NOMO-1 treated with DMSO at 0.1 percent for 48 hours (cell line): ENCODE measurements around the gene IL24.

Experiments used
- DNase-seq: peaks from one replicate; lab custom pipeline; 2025; ENCODE audit not compliant: unreplicated experiment; lab: John Stamatoyannopoulos, UW

The IL24 gene

DNA sequence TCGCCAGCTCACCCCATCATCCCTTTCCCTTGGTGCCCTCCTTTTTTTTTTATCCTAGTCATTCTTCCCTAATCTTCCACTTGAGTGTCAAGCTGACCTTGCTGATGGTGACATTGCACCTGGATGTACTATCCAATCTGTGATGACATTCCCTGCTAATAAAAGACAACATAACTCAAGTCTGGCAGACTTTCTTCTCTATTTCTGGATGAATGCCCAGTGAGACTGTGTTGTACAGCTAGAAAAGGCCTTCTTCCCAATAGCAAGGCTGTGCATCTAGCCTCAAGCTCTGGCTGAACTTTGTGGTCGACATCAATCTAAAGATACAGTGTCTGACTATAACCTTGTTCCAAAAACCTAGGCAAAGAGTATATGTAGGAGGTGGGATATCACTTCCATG lies 6.4 kb downstream of the IL24 start:
- no peak for DNase-seq

DNA sequence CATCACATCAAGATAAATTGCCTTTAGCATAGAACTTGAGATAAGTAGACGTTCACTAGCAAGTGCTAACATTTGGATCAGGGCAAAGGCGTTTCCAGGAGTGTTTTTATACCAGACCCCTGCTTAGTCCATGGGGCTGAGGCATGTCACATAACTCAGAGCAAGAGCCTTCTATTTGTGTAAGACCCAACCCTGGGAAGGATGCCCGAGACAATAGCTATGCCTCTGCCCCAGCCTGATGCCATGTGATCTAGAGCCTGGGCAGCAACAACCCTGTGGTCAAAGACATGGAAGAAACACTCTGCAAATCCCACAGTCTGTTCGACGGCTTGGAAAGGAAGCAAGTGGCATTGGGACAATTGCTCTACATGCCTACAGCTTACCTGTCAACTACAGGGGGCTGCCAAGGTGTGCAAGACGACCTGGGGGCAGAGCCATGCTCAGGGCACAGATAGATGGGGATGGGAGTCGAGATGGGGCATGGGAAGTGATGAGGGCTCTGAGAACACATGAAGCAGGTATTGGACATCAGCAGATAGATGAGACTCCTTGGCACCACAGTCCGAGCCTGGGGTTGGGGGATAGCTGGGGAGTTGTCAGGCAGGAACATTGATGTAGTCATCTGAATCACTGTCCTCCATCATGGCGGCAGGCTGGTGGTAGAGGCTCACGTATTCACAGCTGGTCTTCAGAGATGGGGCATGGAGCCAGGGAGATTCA lies 7.3 kb downstream of the IL24 start:
- DNase-seq: no peak

DNA sequence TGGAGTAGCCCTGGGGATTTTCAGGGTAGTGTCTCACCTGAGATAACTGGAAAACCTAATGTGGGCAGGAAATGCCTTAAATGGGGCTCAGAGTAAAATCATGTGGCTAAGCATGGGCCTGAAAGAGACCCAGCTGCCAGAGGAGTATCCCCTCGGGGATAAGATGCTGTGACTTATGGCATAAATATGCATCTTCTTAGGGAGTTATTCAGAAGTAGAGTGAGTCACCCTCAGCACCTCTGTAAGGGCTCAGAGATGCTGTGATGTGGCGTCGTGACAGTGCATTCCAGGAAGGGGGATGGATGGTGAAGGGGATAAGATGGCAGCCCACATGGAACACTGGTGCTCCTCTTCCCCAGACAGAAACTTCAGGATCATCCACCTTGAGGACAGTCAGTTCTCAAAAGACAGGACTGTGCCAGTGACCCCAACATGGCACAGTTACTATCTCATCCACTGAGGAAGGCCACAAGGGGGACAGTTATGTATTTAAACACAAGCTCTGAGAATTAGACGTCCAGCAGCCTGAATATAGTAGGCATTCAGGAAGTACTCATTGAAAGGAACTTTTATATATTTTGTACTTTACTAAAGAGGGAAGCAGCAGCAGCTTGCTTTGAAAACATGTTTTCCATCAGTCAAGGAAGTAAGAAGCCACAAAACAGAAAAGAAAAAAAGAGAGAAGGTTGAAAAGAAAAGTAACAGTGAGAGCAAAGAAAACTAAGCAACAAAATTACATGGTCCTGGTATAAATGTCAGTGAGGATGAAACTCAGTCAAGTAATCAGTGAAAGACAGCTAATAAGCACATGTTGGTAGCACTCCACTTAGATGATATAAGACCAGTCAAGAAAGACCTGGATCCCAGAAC lies 8.3 kb downstream of the IL24 start:
- DNase-seq: peak; percentile 11

DNA sequence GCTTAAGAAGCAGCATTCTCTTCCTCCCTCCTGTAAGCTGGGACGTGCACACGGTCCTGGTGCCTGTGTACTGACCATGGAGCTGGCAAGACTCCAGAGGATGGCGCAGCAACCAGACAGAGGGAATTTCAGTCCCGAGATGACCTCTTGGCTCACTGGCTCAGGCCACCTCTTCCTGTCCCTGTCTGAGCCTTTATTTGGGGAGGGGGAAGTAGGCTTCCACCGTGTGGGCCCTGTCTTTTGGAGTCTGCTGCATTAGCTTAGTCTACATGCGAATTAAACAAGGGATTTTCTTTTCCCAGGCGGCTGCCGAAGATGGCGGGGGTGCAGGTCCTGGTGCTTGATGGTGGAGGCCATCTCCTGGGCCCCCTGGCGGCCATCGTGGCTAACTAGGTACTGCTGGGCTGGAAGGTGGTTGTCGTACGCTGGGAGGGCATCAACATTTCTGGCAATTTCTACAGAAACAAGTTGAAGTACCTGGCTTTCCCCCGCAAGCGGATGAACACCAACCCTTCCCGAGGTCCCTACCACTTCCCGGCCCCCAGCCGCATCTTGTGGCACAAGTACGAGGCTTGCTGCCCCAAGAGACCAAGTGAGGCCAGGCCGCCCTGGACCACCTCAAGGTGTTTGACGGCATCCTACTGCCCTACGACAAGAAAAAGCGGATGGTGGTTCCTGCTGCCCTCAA lies 10.2 kb downstream of the IL24 start:
- no peak for DNase-seq

DNA sequence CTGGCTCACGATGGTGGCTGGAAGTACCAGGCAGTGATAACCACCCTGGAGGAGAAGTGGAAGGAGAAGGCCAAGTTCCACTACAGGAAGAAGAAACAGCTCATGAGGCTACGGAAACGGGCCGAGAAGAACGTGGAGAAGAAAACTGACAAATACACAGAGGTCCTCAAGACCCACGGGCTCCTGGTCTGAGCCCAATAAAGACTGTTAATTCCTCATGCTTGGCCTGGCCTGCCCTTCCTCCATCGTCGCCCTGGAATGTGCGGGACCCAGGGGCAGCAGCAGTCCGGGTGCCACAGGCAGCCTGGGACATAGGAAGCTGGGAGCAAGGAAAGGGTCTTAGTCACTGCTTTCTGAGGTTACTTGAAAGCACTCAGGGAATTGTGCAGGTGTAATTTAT lies 10.8 kb downstream of the IL24 start:
- no peak for DNase-seq

DNA sequence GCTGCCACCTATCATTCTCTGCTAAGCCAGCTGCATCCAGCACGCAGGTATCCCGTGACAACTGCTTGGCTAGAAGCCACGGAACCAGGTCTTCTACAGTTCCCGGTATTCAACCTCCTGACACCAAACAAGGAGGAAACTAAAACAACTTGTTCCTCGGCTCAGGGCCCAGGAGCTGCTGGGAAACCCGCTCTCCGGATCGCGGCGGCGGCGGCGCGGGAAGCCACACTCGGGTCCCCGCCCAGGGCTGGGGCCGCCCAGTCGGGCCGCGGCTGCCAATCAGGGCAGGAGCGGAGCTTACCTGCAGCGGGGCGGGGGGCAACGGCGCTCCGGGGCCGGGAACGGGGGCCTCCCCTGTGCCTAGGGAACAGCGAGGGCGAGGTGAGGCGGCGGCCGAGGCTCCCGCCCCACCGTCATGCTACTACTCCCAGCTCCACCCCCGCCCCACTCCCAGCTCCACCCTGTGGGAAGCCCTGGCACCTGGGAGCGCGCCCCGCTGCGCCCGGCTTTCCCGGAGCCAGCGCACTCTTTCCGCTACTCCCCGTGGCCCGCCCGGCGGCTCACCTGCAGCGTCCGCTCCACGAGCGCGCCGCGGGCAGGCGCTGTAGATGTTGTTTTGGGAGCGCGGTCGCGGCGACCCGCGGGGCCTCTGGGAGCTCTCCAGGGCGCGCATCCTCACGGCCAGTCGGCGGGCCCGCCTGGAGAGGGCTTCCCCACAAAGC lies 12.1 kb downstream of the IL24 start:
- DNase-seq: no peak

DNA sequence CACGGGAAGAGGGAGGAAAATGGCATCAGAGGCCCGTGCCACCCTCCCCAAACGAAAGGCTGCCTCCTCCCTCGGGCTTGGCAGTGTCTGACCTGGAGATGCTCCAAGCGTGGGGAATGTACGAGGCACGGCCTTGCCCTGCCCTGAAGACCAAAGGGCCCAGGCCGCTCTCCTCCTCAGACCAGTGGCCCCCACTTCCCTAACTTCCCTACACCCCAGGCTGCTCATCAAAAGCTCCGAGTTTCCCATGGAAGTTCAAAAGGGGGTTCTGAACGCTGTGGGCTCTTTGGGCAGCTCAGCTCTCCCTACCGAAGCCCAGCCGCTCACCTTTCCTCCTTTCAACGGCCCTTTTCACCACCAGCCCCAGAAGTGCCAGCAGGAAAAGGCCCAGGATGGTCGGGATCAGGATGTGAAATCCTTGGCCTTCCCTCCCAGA lies 12.7 kb downstream of the IL24 start:
- no peak for DNase-seq

DNA sequence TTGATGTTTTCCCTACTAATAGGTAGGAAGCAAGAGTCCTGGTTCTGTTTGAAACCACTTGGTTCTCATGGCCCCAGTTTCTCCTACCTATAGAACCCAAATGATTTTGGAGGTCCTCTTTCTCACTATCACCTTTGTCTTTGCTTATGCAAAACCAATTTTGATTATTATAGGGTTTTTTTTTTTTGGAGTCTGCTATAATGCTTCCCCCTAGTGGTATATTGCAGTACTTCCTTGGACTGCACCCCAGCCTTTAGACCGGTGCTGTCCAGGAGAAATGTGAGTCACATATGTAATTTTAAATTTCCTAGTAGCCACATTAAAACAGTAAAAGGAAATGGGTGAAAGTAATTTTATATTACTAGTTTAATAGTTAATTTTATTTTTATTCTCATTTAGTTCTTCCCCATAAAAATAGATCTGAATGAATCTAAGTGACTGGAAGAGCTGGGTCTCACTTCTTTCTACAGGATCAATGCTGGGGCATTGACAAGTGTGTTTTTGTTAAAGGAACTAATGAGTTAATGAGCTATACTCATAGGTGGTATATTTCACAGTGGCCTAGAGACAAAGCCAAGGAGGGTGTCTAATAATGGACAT lies 13.9 kb downstream of the IL24 start:
- DNase-seq: peak; percentile 50

DNA sequence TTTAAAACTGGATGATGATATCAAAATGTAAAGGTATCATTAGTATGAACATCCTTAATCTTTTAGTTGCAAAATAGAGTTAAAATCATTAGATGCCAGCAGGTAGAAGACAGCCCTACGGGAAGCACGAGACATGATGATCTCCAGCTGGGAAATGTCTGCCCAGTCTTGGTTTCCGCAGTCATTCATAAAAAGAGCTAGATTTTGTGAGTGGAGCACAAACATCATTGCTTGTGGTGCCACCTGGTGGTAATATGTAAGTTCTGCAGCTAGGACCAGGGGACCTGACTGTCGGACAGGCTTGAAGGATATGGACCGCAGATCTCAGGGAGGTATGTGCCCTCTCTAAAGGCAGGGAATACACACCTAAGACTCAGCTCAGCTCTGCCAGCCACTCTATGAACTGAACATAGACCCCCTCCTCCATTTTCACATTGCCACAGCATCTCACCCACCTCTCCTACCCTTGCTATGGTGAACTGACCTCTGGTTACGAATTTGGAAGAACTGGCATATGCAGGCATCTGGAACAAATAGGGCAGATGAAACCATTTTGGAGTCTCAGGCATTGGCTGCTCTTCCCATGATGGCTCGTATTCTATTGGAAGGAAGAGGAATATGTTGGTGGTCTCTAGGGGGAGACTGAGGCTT lies 15.3 kb downstream of the IL24 start:
- DNase-seq: peak; percentile 60

DNA sequence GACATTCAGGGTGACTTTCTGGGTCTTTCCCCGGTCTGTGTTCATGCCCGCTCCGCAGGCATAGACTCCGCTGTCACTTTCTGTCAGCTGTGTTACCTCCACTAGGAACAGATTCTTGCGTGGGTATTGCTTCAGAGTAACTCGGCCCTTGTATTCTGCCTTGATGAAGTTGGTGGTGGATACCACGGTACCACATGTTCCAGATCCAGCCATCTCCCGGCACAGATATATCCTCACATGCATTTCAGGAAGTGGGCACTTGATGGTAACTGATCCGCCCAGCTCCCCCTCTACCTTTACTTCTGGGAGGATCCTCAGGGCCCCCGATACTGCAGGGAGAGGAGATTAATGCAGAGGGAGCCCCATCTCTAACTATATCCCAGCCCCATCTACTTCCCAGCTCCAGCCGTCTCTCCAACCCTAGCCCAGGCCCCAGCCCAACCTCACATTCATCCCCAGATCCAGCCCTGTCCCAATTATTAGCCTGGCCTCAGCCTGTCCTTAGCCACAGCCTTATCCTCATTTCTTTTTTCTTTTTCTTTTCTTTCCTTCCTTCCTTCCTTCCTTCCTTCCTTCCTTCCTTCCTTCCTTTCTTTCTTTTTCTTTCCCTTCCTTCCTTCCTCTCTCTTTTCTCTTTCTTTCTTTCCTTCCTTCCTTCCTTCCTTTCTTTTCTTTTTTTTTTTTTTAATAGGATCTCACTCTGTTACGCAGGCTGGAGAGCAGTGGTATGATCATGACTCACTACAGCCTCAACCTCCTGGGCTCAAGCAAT lies 16.7 kb downstream of the IL24 start:
- no peak for DNase-seq

DNA sequence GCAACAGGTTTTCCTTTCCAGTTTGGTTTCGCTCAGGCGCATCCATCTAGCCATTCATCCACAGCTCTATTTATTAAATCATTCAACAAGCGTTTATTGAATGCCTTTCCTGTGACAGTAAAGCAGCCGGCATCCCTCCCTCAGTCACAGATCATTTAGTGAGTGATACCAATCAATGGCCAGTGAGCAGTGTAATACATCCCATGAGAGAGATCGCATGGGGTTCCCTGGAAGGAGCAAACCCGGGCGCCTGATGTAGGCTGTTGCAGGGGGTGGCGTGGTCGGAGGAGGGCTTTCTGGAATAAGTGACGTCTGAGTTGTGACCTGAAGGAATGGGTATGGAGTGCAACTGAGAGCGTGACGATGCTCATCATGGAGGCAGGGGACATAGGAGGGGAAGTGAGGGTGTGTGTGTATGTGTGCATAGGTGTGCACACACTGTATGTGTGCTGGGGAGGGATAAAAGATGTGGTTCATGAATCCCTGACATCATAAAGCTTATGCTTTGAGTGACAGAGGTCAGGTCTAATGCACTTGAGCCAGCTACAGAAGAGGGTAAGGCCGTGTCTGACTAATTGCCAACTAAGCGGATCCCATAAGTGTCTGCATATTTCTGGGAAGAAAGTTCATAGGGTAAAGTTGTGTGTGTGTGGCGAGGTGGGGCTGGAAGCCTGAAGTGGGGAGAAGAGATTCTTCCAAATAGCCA lies 17.9 kb downstream of the IL24 start:
- no peak for DNase-seq

DNA sequence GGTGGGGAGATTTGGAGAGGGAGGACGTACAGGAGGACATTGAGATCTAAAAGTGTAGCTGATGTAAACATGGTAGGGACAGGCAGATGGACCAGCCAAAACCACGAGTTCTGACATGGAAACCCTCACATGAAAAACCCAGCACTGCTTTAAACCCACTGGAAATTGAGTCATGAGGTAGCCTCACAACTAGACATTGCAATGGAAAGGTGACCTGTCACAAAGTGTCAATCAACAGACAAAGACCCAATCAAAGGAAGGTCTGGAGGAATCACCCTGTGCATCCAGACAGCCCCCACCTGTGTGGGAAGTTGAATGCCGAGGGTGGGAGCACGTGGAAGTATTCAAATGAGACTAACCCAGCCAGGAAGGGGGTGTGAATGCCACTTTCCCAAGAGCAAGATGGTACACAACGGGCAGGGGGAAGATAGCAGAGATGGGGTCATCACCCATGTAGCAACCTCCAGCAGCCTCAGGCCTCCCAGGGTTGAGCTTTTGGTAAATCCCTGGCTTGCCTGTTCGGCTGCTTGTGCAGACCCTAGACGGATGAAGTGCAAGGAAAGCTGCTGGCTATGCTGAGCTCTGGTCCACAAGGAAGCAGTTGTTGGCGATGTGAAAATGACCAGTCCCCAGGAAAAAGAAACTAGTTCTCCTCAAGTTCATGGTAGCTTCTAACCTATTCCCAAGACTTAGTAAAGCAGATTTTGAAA lies 18.9 kb downstream of the IL24 start:
- no peak for DNase-seq

DNA sequence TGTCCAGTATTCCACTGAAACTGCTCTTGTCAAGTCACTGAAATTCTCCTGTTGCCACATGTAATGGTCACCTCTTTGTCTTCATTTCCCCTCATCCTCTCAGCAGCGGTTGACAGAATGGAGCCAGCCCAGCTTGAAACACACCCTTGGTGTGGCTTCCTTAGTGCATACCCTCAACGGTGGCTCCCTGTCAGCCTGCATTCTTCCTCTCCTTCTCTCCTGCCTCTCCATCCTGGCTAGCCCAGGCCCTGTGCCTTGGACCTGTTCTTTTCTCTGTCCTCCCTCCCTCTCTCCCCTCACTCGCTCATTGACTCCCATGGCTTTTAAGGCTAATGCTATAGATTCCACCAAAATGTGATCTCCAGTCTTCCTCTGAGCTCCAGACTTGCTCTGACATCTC lies 20.8 kb downstream of the IL24 start:
- no peak for DNase-seq

DNA sequence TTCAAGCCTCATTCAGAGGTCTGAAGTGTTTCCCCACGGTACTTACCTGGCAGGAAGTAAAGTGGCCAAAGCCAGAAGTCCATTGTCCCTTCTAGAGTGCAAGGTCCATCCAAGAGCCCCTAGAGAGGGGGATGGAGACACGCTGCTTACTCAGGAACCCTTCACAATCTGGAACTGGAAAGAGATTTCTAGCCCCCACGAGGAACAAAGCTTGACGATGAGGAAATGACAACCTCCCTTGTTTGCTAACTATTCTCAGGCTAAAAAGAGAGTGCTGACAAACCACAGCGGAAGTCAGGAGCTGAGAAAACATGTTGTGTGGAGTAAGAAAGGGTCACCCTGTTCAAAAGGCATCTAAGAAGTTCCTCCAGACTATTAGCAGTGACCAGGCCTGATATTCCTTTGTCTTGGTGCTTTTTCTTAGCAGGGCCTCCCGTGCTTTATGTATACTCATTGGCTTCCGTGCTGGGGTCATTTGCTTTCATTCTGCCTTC lies 24.6 kb downstream of the IL24 start, which contains the start of gene FCMR:
FCMR (minus strand) TSS at position 170 of the 494 bp plus-strand sequence; CDS start at position 83, 87 bp downstream.
- DNase-seq: peak; percentile 90

DNA sequence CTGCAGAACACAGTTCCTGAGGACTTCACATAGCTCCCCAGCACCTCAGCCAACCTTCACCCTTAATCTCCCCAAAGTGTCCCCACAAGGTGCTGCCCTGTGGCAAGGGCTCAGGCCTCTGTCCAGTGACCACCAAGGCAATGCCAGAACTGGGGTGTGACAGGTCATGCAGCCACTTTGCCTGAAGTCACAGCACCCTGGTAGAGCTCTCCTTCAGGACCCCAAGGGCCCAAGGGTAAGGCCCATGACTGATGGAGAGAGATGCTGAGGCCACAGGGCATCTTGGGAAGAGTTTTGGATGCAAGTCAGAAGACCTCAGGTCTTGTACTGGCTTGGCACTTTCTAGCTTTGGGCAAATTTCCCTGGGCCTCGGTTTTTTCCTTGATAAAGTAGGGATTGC lies 25.3 kb downstream of the IL24 start:
- no peak for DNase-seq

DNA sequence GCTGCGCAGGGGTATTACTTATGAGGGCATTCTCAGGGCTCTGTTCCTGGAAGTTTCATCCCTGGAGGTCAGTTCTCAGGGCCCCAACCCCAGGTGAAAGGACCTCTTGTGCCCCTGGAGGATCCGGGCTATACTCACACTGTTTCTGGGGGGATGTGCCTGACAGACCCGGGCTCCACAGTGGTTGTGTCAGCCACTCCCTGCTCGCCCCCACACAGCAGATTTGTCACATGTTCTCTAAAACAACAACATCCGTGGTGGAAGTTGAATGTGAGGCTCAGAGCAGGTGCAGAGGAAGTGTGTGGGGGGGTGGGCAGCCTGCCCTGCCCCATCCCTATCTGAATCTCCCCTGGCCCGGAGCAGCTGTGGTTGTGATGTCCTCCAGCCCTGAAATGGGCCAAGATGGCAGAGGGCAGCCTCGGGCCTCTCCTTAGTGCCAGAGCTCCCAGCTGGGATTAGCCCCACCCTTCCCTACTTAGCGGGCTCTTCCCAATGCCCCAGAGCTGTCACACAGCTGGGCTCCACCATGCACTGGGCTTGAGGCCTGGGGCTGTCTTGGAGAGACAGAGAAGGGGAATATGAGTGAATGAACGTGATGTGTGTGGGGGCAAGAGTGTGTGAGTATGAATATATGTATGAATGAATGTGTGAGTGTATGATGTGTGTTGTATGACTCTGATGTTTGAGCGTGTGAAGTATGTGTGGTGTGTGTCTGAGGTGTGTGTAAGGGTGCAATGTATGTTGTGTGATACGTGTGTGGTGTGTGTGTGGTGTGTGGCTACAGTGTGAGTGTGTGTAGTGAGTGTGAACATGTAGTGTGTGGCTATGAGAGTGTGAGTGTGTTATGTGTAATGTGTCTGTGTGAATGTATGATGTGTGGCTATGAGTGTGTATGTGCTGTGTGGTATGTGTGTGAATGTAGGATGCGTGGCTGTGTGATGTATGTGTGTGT lies 26.0 kb downstream of the IL24 start:
- DNase-seq: no peak
